ENCODE measurements around the gene CLSTN1. TPM values are rescaled to one million over a fixed set of nuclear protein-coding genes. Genes with fewer than 3 reads are reported as not detected.

The CLSTN1 gene
- polyA plus RNA-seq, 1 of the 3 experiments (the other 2 are of a cell fraction): 59.6 TPM

- TF ChIP-seq POLR2AphosphoS5 (IDR thresholded peaks at IDR 0.05; ENCODE audit: low read depth, low read length): no peak
- no peak for TF ChIP-seq JUND (IDR thresholded peaks at IDR 0.05)
- TF ChIP-seq FOSL2 (IDR thresholded peaks at IDR 0.05; ENCODE audit: borderline replicate concordance, low read depth): no peak
- TF ChIP-seq REST (IDR thresholded peaks at IDR 0.05; ENCODE audit: low read depth, low read length): no peak
- TF ChIP-seq TAF1 (IDR thresholded peaks at IDR 0.05; ENCODE audit: borderline replicate concordance, low read depth, low read length): no peak
- TF ChIP-seq RCOR1 (IDR thresholded peaks at IDR 0.05; ENCODE audit: low read length): no peak
- no peak for TF ChIP-seq MAX (IDR thresholded peaks at IDR 0.05; ENCODE audit: low read depth)
- TF ChIP-seq CTCF (IDR thresholded peaks at IDR 0.05): no peak
- no peak for TF ChIP-seq TCF12 (IDR thresholded peaks at IDR 0.05)
- TF ChIP-seq GATA2 (CRISPR knock-in tag; IDR thresholded peaks at IDR 0.05): no peak
- TF ChIP-seq USF1 (IDR thresholded peaks at IDR 0.05; ENCODE audit: borderline replicate concordance, low read depth): no peak
- no peak for TF ChIP-seq EP300 (IDR thresholded peaks at IDR 0.05; ENCODE audit: borderline replicate concordance in 1 of 2, low read depth in 1 of 2, low read length in 1 of 2)
- no peak for TF ChIP-seq TEAD4 (IDR thresholded peaks at IDR 0.05; ENCODE audit: borderline replicate concordance, insufficient read depth)
- POLR2A ChIA-PET: no interaction called here
- H2AFZ ChIP-seq (ENCODE audit: low read depth): no peak overlapping the region
- H3F3A ChIP-seq (replicated peaks; ENCODE audit: insufficient read depth): no peaks in the 10 kb centered on the region
- no peaks in the 10 kb centered on the region for H3K36me3 ChIP-seq (replicated peaks in 1 of 2; ENCODE audit: control insufficient read depth in 1 of 2, insufficient read depth in 2 of 2, low read length in 1 of 2)
- no peaks in the 10 kb centered on the region for H3K27me3 ChIP-seq (ENCODE audit: insufficient read depth)
- H4K20me1 ChIP-seq (ENCODE audit: insufficient read depth): peaks cover 66% of the 10 kb centered on the region
- no peak overlapping the region for H3K4me3 ChIP-seq (ENCODE audit: low read depth in 2 of 2, low read length in 1 of 2)
- no peak overlapping the region for H3K9ac ChIP-seq
- no peaks in the 10 kb centered on the region for H3K9me3 ChIP-seq
- H3K9me2 ChIP-seq: no peaks in the 10 kb centered on the region
- DNase-seq: no peak
- H3K79me2 ChIP-seq (ENCODE audit: insufficient read depth): peaks cover 88% of the 10 kb centered on the region
- no peak overlapping the region for H3K4me2 ChIP-seq
- H3K27ac ChIP-seq (ENCODE audit: low read depth in 2 of 2, low read length in 1 of 2): no peak overlapping the region
- H3K4me1 ChIP-seq (ENCODE audit: control insufficient read depth in 1 of 2, insufficient read depth in 2 of 2, low read depth in 1 of 2, low read length in 1 of 2): peaks cover 0 to 18% of the 10 kb centered on the region in 2 experiments; a peak in 1 of 4 replicates
- CTCF ChIA-PET: interaction anchor here (1.1 to 2.5 kb wide), 3 partner anchors 11 to 70 kb away, joined by 3 to 10 read pairs (median 3); no protein-coding TSS in a partner anchor
These were observed 26.7 kb downstream of the CLSTN1 start for GRCh38 chr1:9797049-9797448.

Data from SK-N-SH (cell line).